Measurements from ENCODE around the gene TPK1. TPM values are rescaled to one million over a fixed set of nuclear protein-coding genes. Genes with fewer than 3 reads are reported as not detected.

Gene TPK1
- total RNA-seq, 2 donors from 2014 or later: 4.1 to 6.4 TPM

DNA sequence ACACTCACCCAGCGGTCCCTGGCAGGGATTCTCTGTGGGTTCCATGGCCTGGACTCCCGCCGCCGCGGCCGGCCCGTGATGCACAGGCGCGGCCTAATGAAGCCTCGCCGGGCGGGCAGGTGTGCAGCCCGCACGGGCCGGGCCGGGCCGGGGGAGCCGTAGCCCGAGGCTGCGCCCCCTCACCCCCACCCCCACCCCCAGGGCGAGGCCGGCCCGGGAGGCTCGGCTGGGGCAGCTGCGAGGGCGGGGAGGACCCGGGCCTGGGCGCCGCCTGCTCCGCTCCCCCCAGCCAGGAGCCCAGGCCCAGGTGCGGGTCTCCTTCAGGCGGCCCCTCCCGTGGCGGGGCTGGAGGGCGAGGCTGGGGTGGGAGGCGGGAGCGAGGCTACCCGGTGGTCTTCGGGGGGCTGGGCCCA, 432.2 kb downstream of the TPK1 start, which contains the start of gene NOBOX:
Gene NOBOX, minus strand, starts transcription at position 45 of the 413 bp plus-strand sequence.
- H3K9me3 ChIP-seq: no peaks in the 10 kb centered on the region
- no peaks in the 10 kb centered on the region for H3K4me1 ChIP-seq
- H3K27ac ChIP-seq: no peak within 1 kb of the TSS
- H3K4me3 ChIP-seq: no peak within 1 kb of the TSS
- no peaks in the 10 kb centered on the region for H3K27me3 ChIP-seq
- TF ChIP-seq CTCF (IDR thresholded peaks at IDR 0.05): no peak
- H3K36me3 ChIP-seq: no peaks in the 10 kb centered on the region
- no peak for DNase-seq (ENCODE audit: low spot score)

- H3K27me3 ChIP-seq: no peaks in the 10 kb centered on the region
- no peak for DNase-seq (ENCODE audit: low spot score)
- TF ChIP-seq CTCF (IDR thresholded peaks at IDR 0.05): no peak
- H3K27ac ChIP-seq: no peak overlapping the region
- H3K9me3 ChIP-seq: no peaks in the 10 kb centered on the region
- H3K4me3 ChIP-seq: no peak overlapping the region
- H3K4me1 ChIP-seq: no peaks in the 10 kb centered on the region
- no peaks in the 10 kb centered on the region for H3K36me3 ChIP-seq
These were observed 432.8 kb downstream of the TPK1 start for GRCh38 chr7:144403102-144403501.

Data from right atrium auricular region (tissue), 2 donors.